ENCODE results near the gene CLNK. TPM values are rescaled to one million over a fixed set of nuclear protein-coding genes. Genes with fewer than 3 reads are reported as not detected.

Gene CLNK
- total and polyA plus RNA-seq, 2 donors (not counting 1 experiment from before 2014, with no cell fraction given) = 0.57 to 0.75 TPM

DNA sequence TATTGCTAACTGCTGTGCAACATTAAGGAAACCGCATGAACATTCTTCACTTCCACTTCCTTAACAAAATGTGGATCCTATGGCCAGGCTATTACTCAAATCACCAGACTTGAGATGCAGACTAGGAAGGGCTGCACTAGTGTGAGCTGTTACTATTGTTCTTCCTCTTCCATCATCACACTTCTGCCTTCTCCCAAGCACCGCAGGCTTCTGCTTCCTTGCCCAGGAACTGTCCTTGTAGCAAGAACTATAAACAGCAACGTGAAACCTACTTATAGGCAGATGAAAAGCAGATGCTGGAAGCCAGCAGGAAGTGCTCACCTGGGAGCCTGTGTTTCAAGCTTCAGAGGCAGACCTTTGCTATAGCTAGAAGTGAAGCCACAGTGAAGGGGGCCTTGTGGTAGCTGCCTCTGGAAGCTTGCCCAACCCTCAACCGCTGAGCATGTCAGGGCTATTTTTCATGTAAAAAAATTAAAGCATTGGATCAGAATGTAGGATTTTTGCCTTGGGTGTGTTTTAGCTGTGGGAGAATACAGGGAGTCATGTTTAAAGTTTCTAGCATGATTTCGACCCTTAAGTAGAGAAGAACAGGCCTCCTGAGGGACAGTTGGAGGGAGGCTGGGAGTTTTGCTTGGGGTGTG is 43.9 kb downstream of the CLNK start:
- H3K4me3 ChIP-seq (ENCODE audit: control extremely low read depth in 1 of 5, extremely low read depth in 1 of 5, insufficient read depth in 1 of 5, low read depth in 2 of 5, low read length in 4 of 5) = no peak overlapping the region
- no peaks in the 10 kb centered on the region for H3K79me2 ChIP-seq (ENCODE audit: control insufficient read depth, insufficient read depth, low read length)
- H3K9me3 Mint-ChIP-seq (ENCODE audit: insufficient read depth) = peaks cover 3% of the 10 kb centered on the region
- H3K9me3 ChIP-seq (ENCODE audit: control extremely low read depth in 1 of 3, control insufficient read depth in 2 of 3, insufficient read depth in 1 of 3, low read length in 2 of 3) = no peaks in the 10 kb centered on the region
- DNase-seq = no peak
- peaks cover 2% of the 10 kb centered on the region for H3K27me3 Mint-ChIP-seq
- ATAC-seq (ENCODE audit: low read depth) = no peak
- no peak overlapping the region for H3K27ac ChIP-seq (ENCODE audit: low read length in 2 of 2)
- ChIA-PET POLR2A (no interaction called here), CTCF (interaction anchor here (0.6 kb wide), 1 partner anchor 783 kb away, joined by 3 read pairs; no protein-coding TSS in a partner anchor)
- H3K27ac Mint-ChIP-seq = no peak overlapping the region
- H3K4me2 ChIP-seq (replicated peaks; ENCODE audit: low read depth, low read length, poor library complexity, severe bottlenecking) = no peak overlapping the region
- H4K20me1 ChIP-seq (ENCODE audit: control insufficient read depth, insufficient read depth, low read length, poor library complexity, severe bottlenecking) = no peaks in the 10 kb centered on the region
- WGBS (ENCODE audit: insufficient coverage) = 19% methylated on average over 5 of the region's 5 CpGs
- no peaks in the 10 kb centered on the region for H3K36me3 ChIP-seq (replicated peaks in 1 of 2; ENCODE audit: control extremely low read depth in 1 of 2, control insufficient read depth in 1 of 2, extremely low read depth in 1 of 2, insufficient read depth in 2 of 2, low read length in 1 of 2)
- H3K4me1 Mint-ChIP-seq = peaks cover 6% of the 10 kb centered on the region
- TF ChIP-seq EZH2 (IDR thresholded peaks at IDR 0.05; ENCODE audit: borderline replicate concordance, insufficient read depth, low read depth, low read length, poor library complexity, severe bottlenecking) = no peak
- TF ChIP-seq, protein P1, sequence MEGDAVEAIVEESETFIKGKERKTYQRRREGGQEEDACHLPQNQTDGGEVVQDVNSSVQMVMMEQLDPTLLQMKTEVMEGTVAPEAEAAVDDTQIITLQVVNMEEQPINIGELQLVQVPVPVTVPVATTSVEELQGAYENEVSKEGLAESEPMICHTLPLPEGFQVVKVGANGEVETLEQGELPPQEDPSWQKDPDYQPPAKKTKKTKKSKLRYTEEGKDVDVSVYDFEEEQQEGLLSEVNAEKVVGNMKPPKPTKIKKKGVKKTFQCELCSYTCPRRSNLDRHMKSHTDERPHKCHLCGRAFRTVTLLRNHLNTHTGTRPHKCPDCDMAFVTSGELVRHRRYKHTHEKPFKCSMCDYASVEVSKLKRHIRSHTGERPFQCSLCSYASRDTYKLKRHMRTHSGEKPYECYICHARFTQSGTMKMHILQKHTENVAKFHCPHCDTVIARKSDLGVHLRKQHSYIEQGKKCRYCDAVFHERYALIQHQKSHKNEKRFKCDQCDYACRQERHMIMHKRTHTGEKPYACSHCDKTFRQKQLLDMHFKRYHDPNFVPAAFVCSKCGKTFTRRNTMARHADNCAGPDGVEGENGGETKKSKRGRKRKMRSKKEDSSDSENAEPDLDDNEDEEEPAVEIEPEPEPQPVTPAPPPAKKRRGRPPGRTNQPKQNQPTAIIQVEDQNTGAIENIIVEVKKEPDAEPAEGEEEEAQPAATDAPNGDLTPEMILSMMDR (IDR thresholded peaks at IDR 0.05) = no peak
- H3K4me1 ChIP-seq (ENCODE audit: control insufficient read depth in 2 of 2, insufficient read depth in 2 of 2, low read length in 2 of 2) = peaks cover 3% of the 10 kb centered on the region in 2 donors
- no peak overlapping the region for H2AFZ ChIP-seq (ENCODE audit: insufficient read depth, low read depth, low read length, poor library complexity, severe bottlenecking)
- no peak overlapping the region for H3K4me3 Mint-ChIP-seq
- intact Hi-C loops (cut with micrococcal nuclease) = no loop called here
- no peaks in the 10 kb centered on the region for H3K27me3 ChIP-seq (replicated peaks in 1 of 4; ENCODE audit: control extremely low read depth in 1 of 4, control insufficient read depth in 3 of 4, insufficient read depth in 4 of 4, low read length in 3 of 4)
- H3K9ac ChIP-seq (ENCODE audit: low read length) = no peak overlapping the region

DNA sequence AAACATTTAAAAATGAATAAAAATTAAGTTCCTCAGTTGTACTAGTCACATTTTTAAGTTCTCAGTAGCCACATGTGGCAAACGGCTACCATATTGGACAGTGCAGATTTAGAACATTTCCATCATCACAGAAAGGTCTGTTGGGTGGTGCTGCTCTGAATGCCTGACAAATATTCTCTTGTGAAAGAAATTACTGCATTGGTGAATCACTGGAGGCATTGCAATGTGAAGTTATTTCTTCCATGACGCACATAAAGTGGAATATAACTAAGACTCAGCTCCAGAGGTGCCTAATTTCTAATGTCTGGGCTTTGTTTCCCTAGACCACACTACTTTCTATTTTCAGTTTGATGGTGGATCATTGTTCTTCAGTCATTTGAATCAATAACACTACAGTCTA is 44.9 kb downstream of the CLNK start:
- Histone ChIP-seq H3K27me3 (replicated peaks in 1 of 4; ENCODE audit: control extremely low read depth in 1 of 4, control insufficient read depth in 3 of 4, insufficient read depth in 4 of 4, low read length in 3 of 4) (no peaks in the 10 kb centered on the region), H3K9me3 (ENCODE audit: control extremely low read depth in 1 of 3, control insufficient read depth in 2 of 3, insufficient read depth in 1 of 3, low read length in 2 of 3) (no peaks in the 10 kb centered on the region), H3K9ac (ENCODE audit: low read length) (no peak overlapping the region), H2AFZ (ENCODE audit: insufficient read depth, low read depth, low read length, poor library complexity, severe bottlenecking) (no peak overlapping the region), H3K27ac (ENCODE audit: low read length in 2 of 2) (no peak overlapping the region), H3K79me2 (ENCODE audit: control insufficient read depth, insufficient read depth, low read length) (no peaks in the 10 kb centered on the region), H4K20me1 (ENCODE audit: control insufficient read depth, insufficient read depth, low read length, poor library complexity, severe bottlenecking) (no peaks in the 10 kb centered on the region), H3K4me3 (ENCODE audit: control extremely low read depth in 1 of 5, extremely low read depth in 1 of 5, insufficient read depth in 1 of 5, low read depth in 2 of 5, low read length in 4 of 5) (no peak overlapping the region), H3K4me1 (ENCODE audit: control insufficient read depth in 2 of 2, insufficient read depth in 2 of 2, low read length in 2 of 2) (peaks cover 3% of the 10 kb centered on the region in 2 donors), H3K36me3 (replicated peaks in 1 of 2; ENCODE audit: control extremely low read depth in 1 of 2, control insufficient read depth in 1 of 2, extremely low read depth in 1 of 2, insufficient read depth in 2 of 2, low read length in 1 of 2) (no peaks in the 10 kb centered on the region), H3K4me2 (replicated peaks; ENCODE audit: low read depth, low read length, poor library complexity, severe bottlenecking) (no peak overlapping the region)
- ATAC-seq (ENCODE audit: low read depth) (no peak), DNase-seq (no peak)
- WGBS (ENCODE audit: insufficient coverage) = 100% methylated on average over 1 of the region's 2 CpGs
- Mint-ChIP-seq H3K27me3 (peaks cover 2% of the 10 kb centered on the region), H3K4me1 (peaks cover 6% of the 10 kb centered on the region), H3K27ac (no peak overlapping the region), H3K9me3 (ENCODE audit: insufficient read depth) (peaks cover 3% of the 10 kb centered on the region), H3K4me3 (no peak overlapping the region)
- TF ChIP-seq, protein P1 (IDR thresholded peaks at IDR 0.05) = no peak
- TF ChIP-seq EZH2 (IDR thresholded peaks at IDR 0.05; ENCODE audit: borderline replicate concordance, insufficient read depth, low read depth, low read length, poor library complexity, severe bottlenecking) = no peak
- intact Hi-C loops (cut with micrococcal nuclease) = no loop called here
- ChIA-PET POLR2A (no interaction called here), CTCF (interaction anchor here (0.7 kb wide), 1 partner anchor 1025 kb away, joined by 3 read pairs; no protein-coding TSS in a partner anchor)

Measured in B cell (primary cell).